Stimulated activated CD4-positive, alpha-beta T cell treated with anti-CD3 and anti-CD28 coated beads, Interleukin-15, amount 100 ng/mL, for 48 hours (primary cell): ENCODE data around the gene NIPAL3.
"Not testable (repeated sequence)": the region's sequence is repeated elsewhere in the genome, so short reads cannot be mapped to it uniquely, and the experiment has no call there.

ENCODE experiments used
- DNase-seq, 2 donors: peaks; one replicate each; pipeline ENCODE4 v3.0.0-alpha.2; 2020; ENCODE audit warnings: low read depth in 2 of 2

The NIPAL3 gene

GRCh38 chr1:24421502-24421901 is 5.9 kb downstream of the NIPAL3 start:
- DNase-seq, result no peak

GRCh38 chr1:24424207-24424606 is 8.6 kb downstream of the NIPAL3 start:
- DNase-seq, result no peak

- no peak for DNase-seq
These were observed 9.4 kb downstream of the NIPAL3 start for GRCh38 chr1:24424990-24425389.

GRCh38 chr1:24425441-24425840 is 9.8 kb downstream of the NIPAL3 start:
- no peak for DNase-seq

GRCh38 chr1:24425922-24426321 is 10.3 kb downstream of the NIPAL3 start:
- no peak for DNase-seq

- DNase-seq, result no peak
These were observed 11.3 kb downstream of the NIPAL3 start for GRCh38 chr1:24426744-24427544.

- no peak for DNase-seq
These were observed 11.9 kb downstream of the NIPAL3 start for GRCh38 chr1:24427545-24427862.

GRCh38 chr1:24435782-24436365 is 20.3 kb downstream of the NIPAL3 start:
- no peak for DNase-seq

- no peak for DNase-seq
These were observed 22.2 kb downstream of the NIPAL3 start for GRCh38 chr1:24437631-24438396.

- DNase-seq, result no peak
These were observed 22.9 kb downstream of the NIPAL3 start for GRCh38 chr1:24438423-24438901.

GRCh38 chr1:24440436-24440835 is 24.8 kb downstream of the NIPAL3 start:
- no peak for DNase-seq

GRCh38 chr1:24441480-24441879 is 25.9 kb downstream of the NIPAL3 start:
- no peak for DNase-seq

GRCh38 chr1:24441996-24442668 is 26.5 kb downstream of the NIPAL3 start:
- DNase-seq, result no peak

- DNase-seq, result no peak
These were observed 27.2 kb downstream of the NIPAL3 start for GRCh38 chr1:24442764-24443163.

GRCh38 chr1:24443241-24443656 is 27.6 kb downstream of the NIPAL3 start:
- DNase-seq, result no peak

GRCh38 chr1:24446446-24446845 is 30.8 kb downstream of the NIPAL3 start:
- not testable (repeated sequence) for DNase-seq

GRCh38 chr1:24450316-24450715 is 34.7 kb downstream of the NIPAL3 start:
- DNase-seq, result no peak

- no peak for DNase-seq
These were observed 35.3 kb downstream of the NIPAL3 start for GRCh38 chr1:24450857-24451397.

GRCh38 chr1:24451746-24452145 is 36.1 kb downstream of the NIPAL3 start:
- DNase-seq, result no peak

- no peak for DNase-seq
These were observed 37.4 kb downstream of the NIPAL3 start for GRCh38 chr1:24452922-24453485.

GRCh38 chr1:24454673-24455072 is 39.1 kb downstream of the NIPAL3 start:
- DNase-seq, result no peak

GRCh38 chr1:24455272-24455671 is 39.7 kb downstream of the NIPAL3 start:
- no peak for DNase-seq
